SK-N-SH (cell line): ENCODE measurements around the gene MID1. TPM values are rescaled to one million over a fixed set of nuclear protein-coding genes. Genes with fewer than 3 reads are reported as not detected.

ENCODE experiments used
- CTCF ChIA-PET: fragments of 300-600, 350-600 bp; formaldehyde crosslinking; extraction: SDS; loops from one replicate; lab custom pipeline; 2021; lab: Yijun Ruan, JAX
- POLR2A ChIA-PET: fragments of 350-600 bp; sonication (Branson Sonifier 250); formaldehyde crosslinking; extraction: SDS; loops from one replicate; lab custom pipeline; 2020; ENCODE audit warnings: antibody characterized with exemption, inconsistent platforms; lab: Yijun Ruan, JAX
- DNase-seq: peaks from one replicate; pipeline ENCODE4 v3.0.0; 2012
- H2AFZ ChIP-seq: fragments of 200-600 bp; sonication (generic); 2 replicates; pipeline ENCODE4 v1.8.1; 2016; ENCODE audit warnings: antibody characterized with exemption, mild to moderate bottlenecking, low read depth
- H3F3A ChIP-seq: fragments of 200-600 bp; sonication (generic); replicated peaks from 2 replicates; pipeline ENCODE3; 2016; ENCODE audit warnings: antibody characterized with exemption, mild to moderate bottlenecking; ENCODE audit not compliant: insufficient read depth
- H3K27ac ChIP-seq, 2 experiments: fragments of 200-500 bp in 1 of 2; fragments of 200-600 bp in 1 of 2; sonication (Bioruptor generic) in 1 of 2; sonication (generic), shearing (Covaris generic) in 1 of 2; 2 replicates each; pipeline versions ENCODE4 v1.5.1 to v1.6.1; 2014 to 2016; ENCODE audit warnings: low read depth in 2 of 2, inconsistent platforms in 1 of 2, low read length in 1 of 2, mild to moderate bottlenecking in 1 of 2, mixed read lengths in 1 of 2
- H3K27me3 ChIP-seq: fragments of 200-600 bp; sonication (generic), shearing (Covaris generic); 2 replicates; pipeline ENCODE4 v1.6.1; 2016; ENCODE audit warnings: mixed run types; ENCODE audit not compliant: insufficient read depth
- H3K36me3 ChIP-seq, 2 experiments: fragments of 200-500 bp in 1 of 2; fragments of 200-600 bp in 1 of 2; sonication (Bioruptor generic) in 1 of 2; sonication (generic) in 1 of 2; replicated peaks in 1 of 2; 2 replicates each; pipeline versions ENCODE3 to v1.5.1; 2014 to 2016; ENCODE audit warnings: low read length in 1 of 2, mild to moderate bottlenecking in 1 of 2; ENCODE audit not compliant: insufficient read depth in 2 of 2, control insufficient read depth in 1 of 2
- H3K4me1 ChIP-seq, 2 experiments: fragments of 200-500 bp in 1 of 2; fragments of 200-600 bp in 1 of 2; sonication (Bioruptor generic) in 1 of 2; sonication (generic), shearing (Covaris generic) in 1 of 2; 2 replicates each; pipeline versions ENCODE4 v1.5.1 to v1.6.1; 2014 to 2016; ENCODE audit warnings: low read depth in 1 of 2, low read length in 1 of 2, mixed run types in 1 of 2; ENCODE audit not compliant: insufficient read depth in 2 of 2, control insufficient read depth in 1 of 2
- H3K4me2 ChIP-seq: fragments of 200-600 bp; sonication (generic), shearing (Covaris generic); 2 replicates; pipeline ENCODE4 v1.6.1; 2017; ENCODE audit warnings: mixed run types
- H3K4me3 ChIP-seq, 2 experiments: fragments of 200-500 bp in 1 of 2; fragments of 200-600 bp in 1 of 2; sonication (Bioruptor generic) in 1 of 2; sonication (generic), shearing (Covaris generic) in 1 of 2; 2 replicates each; pipeline versions ENCODE4 v1.5.1 to v1.8.1; 2014 to 2016; ENCODE audit warnings: low read depth in 2 of 2, inconsistent platforms in 1 of 2, low read length in 1 of 2, mild to moderate bottlenecking in 1 of 2, mixed read lengths in 1 of 2, moderate library complexity in 1 of 2
- H3K79me2 ChIP-seq: fragments of 200-600 bp; sonication (generic); 2 replicates; pipeline ENCODE4 v1.8.1; 2017; ENCODE audit warnings: mild to moderate bottlenecking; ENCODE audit not compliant: insufficient read depth
- H3K9ac ChIP-seq: fragments of 200-600 bp; sonication (generic); 2 replicates; pipeline ENCODE4 v1.6.1; 2017; ENCODE audit warnings: mixed run types
- H3K9me2 ChIP-seq: fragments of 200-600 bp; sonication (generic); 2 replicates; pipeline ENCODE4 v1.6.1; 2017; ENCODE audit warnings: mixed run types
- H3K9me3 ChIP-seq: fragments of 200-600 bp; sonication (generic); 2 replicates; pipeline ENCODE4 v1.6.1; 2017; ENCODE audit warnings: mixed run types, mild to moderate bottlenecking, moderate library complexity
- H4K20me1 ChIP-seq: fragments of 200-600 bp; sonication (generic); 2 replicates; pipeline ENCODE4 v1.6.1; 2017; ENCODE audit warnings: mild to moderate bottlenecking, mixed run types; ENCODE audit not compliant: insufficient read depth
- CHD2 ChIP-seq: fragments of 150-350 bp; IDR thresholded peaks from 2 replicates; pipeline ENCODE4 v1.6.1; 2018; ENCODE audit warnings: low read length; ENCODE audit not compliant: partially characterized antibody
- CTCF ChIP-seq: fragments of 200-600 bp; sonication (generic); IDR thresholded peaks from 2 replicates; pipeline ENCODE4 v1.6.1; 2017; ENCODE audit warnings: antibody characterized with exemption, mild to moderate bottlenecking, moderate library complexity
- ELF1 ChIP-seq: IDR thresholded peaks from 2 replicates; pipeline ENCODE4 v1.4.0; 2012
- EP300 ChIP-seq, 2 experiments: IDR thresholded peaks; 2 replicates each; pipeline versions ENCODE4 v1.4.0 to v1.6.1; 2012; ENCODE audit warnings: borderline replicate concordance in 1 of 2, low read depth in 1 of 2, low read length in 1 of 2
- EZH2phosphoT487 ChIP-seq: fragments of 200-600 bp; sonication (generic); IDR thresholded peaks from 2 replicates; pipeline ENCODE4 v1.6.1; 2017; ENCODE audit warnings: low read depth, mixed run types, mild to moderate bottlenecking, antibody characterized with exemption, moderate library complexity, borderline replicate concordance
- FOXJ3 ChIP-seq: sonication (generic); formaldehyde crosslinking; IDR thresholded peaks from 2 replicates; pipeline ENCODE4 v1.5.1; 2020; ENCODE audit warnings: mild to moderate bottlenecking, missing genetic modification reagents
- GABPA ChIP-seq: IDR thresholded peaks from 2 replicates; pipeline ENCODE4 v1.4.0; 2012; ENCODE audit warnings: low read depth, mild to moderate bottlenecking
- GATA2 ChIP-seq: sonication (generic); formaldehyde crosslinking; IDR thresholded peaks from 2 replicates; pipeline ENCODE4 v1.5.0; 2020; ENCODE audit warnings: mild to moderate bottlenecking, missing genetic modification reagents
- JUND ChIP-seq: IDR thresholded peaks from 2 replicates; pipeline ENCODE4 v1.4.0; 2012
- MEF2A ChIP-seq: IDR thresholded peaks from 2 replicates; pipeline ENCODE4 v1.4.0; 2012; ENCODE audit warnings: low read depth, borderline replicate concordance
- NFIC ChIP-seq: IDR thresholded peaks from 2 replicates; pipeline ENCODE4 v1.4.0; 2012; ENCODE audit warnings: borderline replicate concordance
- NRF1 ChIP-seq: IDR thresholded peaks from 2 replicates; pipeline ENCODE4 v1.6.1; 2012; ENCODE audit warnings: low read depth, mild to moderate bottlenecking, low read length
- PBX3 ChIP-seq: IDR thresholded peaks from 2 replicates; pipeline ENCODE4; 2012
- POLR2AphosphoS5 ChIP-seq: IDR thresholded peaks from 2 replicates; pipeline ENCODE4 v1.6.1; 2012; ENCODE audit warnings: low read depth, low read length
- RCOR1 ChIP-seq: fragments of 150-350 bp; IDR thresholded peaks from 2 replicates; pipeline ENCODE4 v1.6.1; 2017; ENCODE audit warnings: antibody characterized with exemption, low read length
- REST ChIP-seq: IDR thresholded peaks from 2 replicates; pipeline ENCODE4 v1.6.1; 2012; ENCODE audit warnings: mild to moderate bottlenecking, low read depth, low read length, moderate library complexity
- RFX5 ChIP-seq: IDR thresholded peaks from 2 replicates; pipeline ENCODE4 v1.6.1; 2012; ENCODE audit warnings: mild to moderate bottlenecking, improper control_type of control experiment, low read length
- USF2 ChIP-seq: fragments of 150-350 bp; IDR thresholded peaks from 2 replicates; pipeline ENCODE4 v1.6.1; 2017; ENCODE audit warnings: antibody characterized with exemption, low read length, low read depth, borderline replicate concordance
- YY1 ChIP-seq: IDR thresholded peaks from 2 replicates; pipeline ENCODE4 v1.4.0; 2012; ENCODE audit warnings: low read depth, mild to moderate bottlenecking
- WGBS: methylation state at CpG from one replicate; pipeline ENCODE4 v1.1.6; 2017; ENCODE audit warnings: low lambda C conversion rate; 5-methylcytosine and 5-hydroxymethylcytosine counted together
- polyA plus RNA-seq, 3 experiments: library from polyadenylated mRNA; depleted of rRNA; stranded (reverse); fragments of >200 nt; gene quantifications; 2 replicates each; pipeline ENCODE4 v1.2.3, GENCODE V29; 2012

The MID1 gene
- polyA plus RNA-seq, 1 of the 3 experiments (the other 2 are of a cell fraction), result 10.4 TPM

- no peaks in the 10 kb centered on the region for H3K36me3 ChIP-seq
- no peak for DNase-seq
- no peak overlapping the region for H2AFZ ChIP-seq
- TF ChIP-seq POLR2AphosphoS5, result no peak
- no peak for TF ChIP-seq CTCF
- TF ChIP-seq JUND, result no peak
- no peaks in the 10 kb centered on the region for H4K20me1 ChIP-seq
- no peak overlapping the region for H3K27ac ChIP-seq
- H3K9me2 ChIP-seq, result no peaks in the 10 kb centered on the region
- no peaks in the 10 kb centered on the region for H3K79me2 ChIP-seq
- POLR2A ChIA-PET, result no interaction called here
- WGBS, result 65% methylated on average over 6 of the region's 6 CpGs
- CTCF ChIA-PET, result no interaction called here
- H3F3A ChIP-seq, result peaks cover 5% of the 10 kb centered on the region
- no peak overlapping the region for H3K4me2 ChIP-seq
- no peaks in the 10 kb centered on the region for H3K9me3 ChIP-seq
- H3K9ac ChIP-seq, result no peak overlapping the region
- no peaks in the 10 kb centered on the region for H3K27me3 ChIP-seq
- H3K4me1 ChIP-seq, result no peaks in the 10 kb centered on the region; a peak in 1 of 4 replicates
- H3K4me3 ChIP-seq, result no peak overlapping the region
These were observed 105.5 kb downstream of the MID1 start for GRCh38 chrX:10514891-10515290.

GRCh38 chrX:10513974-10514373 is 106.4 kb downstream of the MID1 start:
- Histone ChIP-seq H3K9me3 (no peaks in the 10 kb centered on the region), H3K9me2 (no peaks in the 10 kb centered on the region), H3K4me1 (no peaks in the 10 kb centered on the region; a peak in 1 of 4 replicates), H3K27ac (no peak overlapping the region), H3K4me3 (no peak overlapping the region), H3K9ac (no peak overlapping the region), H3K79me2 (no peaks in the 10 kb centered on the region), H4K20me1 (no peaks in the 10 kb centered on the region), H3K27me3 (no peaks in the 10 kb centered on the region), H3K4me2 (no peak overlapping the region), H2AFZ (no peak overlapping the region), H3K36me3 (no peaks in the 10 kb centered on the region), H3F3A (peaks cover 5% of the 10 kb centered on the region)
- CTCF ChIA-PET, result no interaction called here
- 63% methylated on average over 2 of the region's 2 CpGs for WGBS
- DNase-seq, result no peak
- TF ChIP-seq REST, result no peak
- TF ChIP-seq PBX3, result no peak
- TF ChIP-seq EZH2phosphoT487, result no peak
- no peak for TF ChIP-seq USF2
- no peak for TF ChIP-seq RFX5
- TF ChIP-seq MEF2A, result no peak
- no peak for TF ChIP-seq CTCF
- TF ChIP-seq RCOR1, result no peak
- TF ChIP-seq CHD2, result no peak
- TF ChIP-seq FOXJ3 (CRISPR knock-in tag), result no peak
- TF ChIP-seq GABPA, result no peak
- TF ChIP-seq NRF1, result no peak
- no peak for TF ChIP-seq ELF1
- no peak for TF ChIP-seq GATA2 (CRISPR knock-in tag)
- no peak for TF ChIP-seq EP300 (IDR thresholded peaks at IDR 0.05; ENCODE audit: borderline replicate concordance in 1 of 2, low read depth in 1 of 2, low read length in 1 of 2)
- TF ChIP-seq NFIC, result no peak
- no peak for TF ChIP-seq YY1
- TF ChIP-seq POLR2AphosphoS5, result no peak
- POLR2A ChIA-PET, result no interaction called here
